ENCODE measurements around the gene SPNS2.

- TF ChIP-seq, protein P1, sequence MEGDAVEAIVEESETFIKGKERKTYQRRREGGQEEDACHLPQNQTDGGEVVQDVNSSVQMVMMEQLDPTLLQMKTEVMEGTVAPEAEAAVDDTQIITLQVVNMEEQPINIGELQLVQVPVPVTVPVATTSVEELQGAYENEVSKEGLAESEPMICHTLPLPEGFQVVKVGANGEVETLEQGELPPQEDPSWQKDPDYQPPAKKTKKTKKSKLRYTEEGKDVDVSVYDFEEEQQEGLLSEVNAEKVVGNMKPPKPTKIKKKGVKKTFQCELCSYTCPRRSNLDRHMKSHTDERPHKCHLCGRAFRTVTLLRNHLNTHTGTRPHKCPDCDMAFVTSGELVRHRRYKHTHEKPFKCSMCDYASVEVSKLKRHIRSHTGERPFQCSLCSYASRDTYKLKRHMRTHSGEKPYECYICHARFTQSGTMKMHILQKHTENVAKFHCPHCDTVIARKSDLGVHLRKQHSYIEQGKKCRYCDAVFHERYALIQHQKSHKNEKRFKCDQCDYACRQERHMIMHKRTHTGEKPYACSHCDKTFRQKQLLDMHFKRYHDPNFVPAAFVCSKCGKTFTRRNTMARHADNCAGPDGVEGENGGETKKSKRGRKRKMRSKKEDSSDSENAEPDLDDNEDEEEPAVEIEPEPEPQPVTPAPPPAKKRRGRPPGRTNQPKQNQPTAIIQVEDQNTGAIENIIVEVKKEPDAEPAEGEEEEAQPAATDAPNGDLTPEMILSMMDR (IDR thresholded peaks at IDR 0.05) = no peak
- TF ChIP-seq POLR2AphosphoS5 (IDR thresholded peaks at IDR 0.05; ENCODE audit: low read depth, low read length) = no peak
These were observed 35.8 kb downstream of the SPNS2 start for GRCh38 chr17:4534515-4534914.

All from Panc1 (cell line).